ENCODE measurements around the gene IL37. TPM values are rescaled to one million over a fixed set of nuclear protein-coding genes. Genes with fewer than 3 reads are reported as not detected.
"Not testable (repeated sequence)": the region's sequence is repeated elsewhere in the genome, so short reads cannot be mapped to it uniquely, and the experiment has no call there.

The IL37 gene
- total and polyA plus RNA-seq, 7 donors: 1.3 TPM; not detected in 6

DNA sequence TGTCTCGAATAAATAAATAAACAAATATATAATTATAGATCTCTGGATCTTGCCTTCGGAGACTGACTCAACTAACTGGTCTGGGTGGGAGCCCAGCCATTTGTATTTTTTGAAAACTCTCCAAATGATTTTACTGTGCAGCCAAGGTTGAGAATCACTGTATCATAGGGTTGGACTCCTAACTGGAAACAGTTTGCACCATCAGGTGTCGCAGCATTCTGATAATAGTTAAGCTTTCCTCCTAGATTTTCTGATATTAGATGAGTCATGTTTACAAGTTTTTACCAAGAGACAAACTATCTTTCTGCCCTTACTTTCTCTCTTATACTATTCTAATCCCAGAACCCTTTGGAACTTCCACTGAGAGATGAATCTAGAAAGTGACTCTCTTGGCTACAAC is 16.8 kb downstream of the IL37 start:
- TF ChIP-seq, protein P1, sequence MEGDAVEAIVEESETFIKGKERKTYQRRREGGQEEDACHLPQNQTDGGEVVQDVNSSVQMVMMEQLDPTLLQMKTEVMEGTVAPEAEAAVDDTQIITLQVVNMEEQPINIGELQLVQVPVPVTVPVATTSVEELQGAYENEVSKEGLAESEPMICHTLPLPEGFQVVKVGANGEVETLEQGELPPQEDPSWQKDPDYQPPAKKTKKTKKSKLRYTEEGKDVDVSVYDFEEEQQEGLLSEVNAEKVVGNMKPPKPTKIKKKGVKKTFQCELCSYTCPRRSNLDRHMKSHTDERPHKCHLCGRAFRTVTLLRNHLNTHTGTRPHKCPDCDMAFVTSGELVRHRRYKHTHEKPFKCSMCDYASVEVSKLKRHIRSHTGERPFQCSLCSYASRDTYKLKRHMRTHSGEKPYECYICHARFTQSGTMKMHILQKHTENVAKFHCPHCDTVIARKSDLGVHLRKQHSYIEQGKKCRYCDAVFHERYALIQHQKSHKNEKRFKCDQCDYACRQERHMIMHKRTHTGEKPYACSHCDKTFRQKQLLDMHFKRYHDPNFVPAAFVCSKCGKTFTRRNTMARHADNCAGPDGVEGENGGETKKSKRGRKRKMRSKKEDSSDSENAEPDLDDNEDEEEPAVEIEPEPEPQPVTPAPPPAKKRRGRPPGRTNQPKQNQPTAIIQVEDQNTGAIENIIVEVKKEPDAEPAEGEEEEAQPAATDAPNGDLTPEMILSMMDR (IDR thresholded peaks at IDR 0.05): no peak
- TF ChIP-seq POLR2A (IDR thresholded peaks at IDR 0.05): no peak
- no peak for TF ChIP-seq EP300 (IDR thresholded peaks at IDR 0.05)
- no peak for TF ChIP-seq POLR2AphosphoS5 (IDR thresholded peaks at IDR 0.05)
- Histone ChIP-seq H3K27ac (no peak overlapping the region), H3K27me3 (no peaks in the 10 kb centered on the region), H3K36me3 (no peaks in the 10 kb centered on the region), H3K9me3 (no peaks in the 10 kb centered on the region), H3K4me1 (no peaks in the 10 kb centered on the region), H3K4me3 (no peak overlapping the region)
- WGBS, 2 donors: 87 to 92% methylated on average over 3 of the region's 3 CpGs
- intact Hi-C loops (cut with DNase I): no loop called here
- DNase-seq: no peak

DNA sequence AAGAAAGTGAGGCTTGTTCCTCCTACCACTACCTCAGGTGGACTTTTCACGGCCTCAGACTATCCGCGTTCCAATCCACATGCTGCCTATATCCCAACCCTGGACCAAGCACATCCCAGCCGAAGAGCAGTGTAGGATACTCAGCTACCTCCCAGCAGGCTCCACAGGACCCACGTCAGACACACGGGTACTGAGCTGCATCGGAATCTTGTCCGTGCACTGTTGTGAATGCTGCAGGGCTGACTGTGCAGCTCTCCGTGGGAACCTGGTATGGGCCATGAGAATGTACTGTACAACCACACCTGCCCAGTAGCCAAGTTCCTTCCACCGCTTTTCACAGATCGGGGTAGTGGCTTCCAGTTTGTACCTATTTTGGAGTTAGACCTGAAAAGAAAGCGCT is 22.3 kb downstream of the IL37 start:
- no peak overlapping the region for H3K27ac ChIP-seq
- TF ChIP-seq POLR2A (IDR thresholded peaks at IDR 0.05): no peak
- no peak for TF ChIP-seq POLR2AphosphoS5 (IDR thresholded peaks at IDR 0.05)
- WGBS, 2 donors: 96% methylated on average over 12 of the region's 12 CpGs
- no peak overlapping the region for H3K4me3 ChIP-seq
- H3K4me1 ChIP-seq: no peaks in the 10 kb centered on the region
- intact Hi-C loops (cut with DNase I): no loop called here
- H3K36me3 ChIP-seq: no peaks in the 10 kb centered on the region
- no peaks in the 10 kb centered on the region for H3K9me3 ChIP-seq
- no peaks in the 10 kb centered on the region for H3K27me3 ChIP-seq
- no peak for DNase-seq

DNA sequence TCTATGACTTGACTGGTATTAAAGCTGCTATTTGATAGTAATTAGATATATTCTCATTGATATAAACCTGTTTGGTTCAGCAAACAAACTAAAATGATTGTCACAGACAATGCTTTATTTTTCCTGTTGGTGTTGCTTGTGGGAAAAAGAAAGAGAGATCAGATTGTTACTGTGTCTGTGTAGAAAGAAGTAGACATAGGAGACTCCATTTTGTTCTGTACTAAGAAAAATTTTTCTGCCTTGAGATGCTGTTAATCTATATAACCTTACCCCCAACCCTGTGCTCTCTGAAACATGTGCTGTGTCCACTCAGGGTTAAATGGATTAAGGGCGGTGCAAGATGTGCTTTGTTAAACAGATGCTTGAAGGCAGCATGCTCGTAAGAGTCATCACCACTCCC is 23.2 kb downstream of the IL37 start:
- WGBS, 2 donors: 39 to 57% methylated on average over 2 of the region's 2 CpGs
- intact Hi-C loops (cut with DNase I); DNase-seq; H3K27me3 ChIP-seq; H3K27ac ChIP-seq; H3K4me3 ChIP-seq; H3K36me3 ChIP-seq; H3K9me3 ChIP-seq; H3K4me1 ChIP-seq: not testable (repeated sequence)

DNA sequence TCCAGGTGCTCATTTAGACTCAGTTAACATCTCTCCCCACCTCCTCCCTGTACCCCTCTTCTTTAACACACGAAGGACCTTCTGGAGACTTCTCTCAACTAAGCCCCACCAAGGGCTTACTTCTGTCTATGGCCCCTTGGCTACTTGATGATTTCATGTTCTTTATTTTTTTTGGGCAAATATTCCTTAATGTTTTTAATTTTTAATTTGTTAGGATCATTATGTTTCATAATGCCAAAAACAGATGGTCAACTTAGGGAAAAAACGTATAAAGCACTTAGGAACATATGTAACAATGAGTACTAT is 25.9 kb downstream of the IL37 start:
- TF ChIP-seq, protein P1 (IDR thresholded peaks at IDR 0.05): no peak
- TF ChIP-seq POLR2AphosphoS5 (IDR thresholded peaks at IDR 0.05) (no peak), EP300 (IDR thresholded peaks at IDR 0.05) (no peak), POLR2A (IDR thresholded peaks at IDR 0.05) (no peak)
- Histone ChIP-seq H3K27me3 (no peaks in the 10 kb centered on the region), H3K27ac (no peak overlapping the region), H3K4me1 (peaks cover 0 to 15% (median 9%) of the 10 kb centered on the region in 4 donors), H3K9me3 (no peaks in the 10 kb centered on the region), H3K36me3 (no peaks in the 10 kb centered on the region), H3K4me3 (no peak overlapping the region)
- WGBS, 2 donors: 84 to 91% methylated on average over 2 of the region's 2 CpGs
- no peak for DNase-seq
- intact Hi-C loops (cut with DNase I): no loop called here

DNA sequence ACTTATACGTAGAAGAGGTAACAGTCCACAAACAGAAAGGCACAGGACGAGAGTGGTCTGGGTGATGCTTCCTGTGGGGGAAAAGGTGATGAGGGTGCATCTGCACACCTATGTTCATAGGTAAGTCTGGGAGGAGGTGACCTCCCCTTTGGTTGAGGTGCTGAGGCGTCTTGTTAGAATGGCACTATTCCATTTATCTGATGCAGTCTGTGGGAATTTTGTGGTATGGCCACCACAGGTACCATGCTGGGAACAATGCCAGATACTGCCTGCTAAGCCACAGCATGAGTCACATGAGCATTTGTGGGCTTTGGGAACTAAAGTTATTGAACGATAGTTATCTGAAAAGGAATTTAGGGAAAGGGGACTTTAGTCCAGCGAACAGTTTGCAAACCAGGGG is 27.9 kb downstream of the IL37 start:
- no peak for TF ChIP-seq EP300 (IDR thresholded peaks at IDR 0.05)
- TF ChIP-seq POLR2A (IDR thresholded peaks at IDR 0.05): no peak
- TF ChIP-seq POLR2AphosphoS5 (IDR thresholded peaks at IDR 0.05): no peak
- TF ChIP-seq, protein P1 (IDR thresholded peaks at IDR 0.05): no peak
- H3K9me3 ChIP-seq: no peaks in the 10 kb centered on the region
- H3K4me3 ChIP-seq: no peak overlapping the region
- DNase-seq: no peak
- H3K4me1 ChIP-seq: peaks cover 0 to 20% (median 11%) of the 10 kb centered on the region in 4 donors
- no peaks in the 10 kb centered on the region for H3K27me3 ChIP-seq
- H3K36me3 ChIP-seq: no peaks in the 10 kb centered on the region
- WGBS, 2 donors: 73 to 89% methylated on average over 5 of the region's 5 CpGs
- intact Hi-C loops (cut with DNase I): no loop called here
- H3K27ac ChIP-seq: no peak overlapping the region

DNA sequence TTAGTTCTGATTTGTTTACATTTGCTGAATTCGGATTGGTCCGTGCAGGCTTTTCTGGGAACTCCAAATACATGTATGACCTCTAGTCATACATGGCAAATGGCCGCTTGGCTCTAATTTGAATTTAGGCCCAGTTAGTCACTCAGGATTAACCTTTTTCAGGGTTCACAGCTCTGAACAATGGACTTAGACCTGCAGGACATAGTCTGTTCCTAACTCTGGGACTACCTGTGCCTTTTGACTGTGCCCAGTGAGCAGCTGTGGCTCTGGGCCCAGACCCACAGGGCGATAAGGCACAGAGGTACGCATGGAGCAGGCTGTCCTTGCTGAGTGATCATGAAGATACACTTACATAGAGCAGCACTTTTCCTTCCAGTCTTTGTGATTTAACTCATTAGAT is 28.5 kb downstream of the IL37 start:
- Histone ChIP-seq H3K9me3 (no peaks in the 10 kb centered on the region), H3K27ac (no peak overlapping the region), H3K4me3 (no peak overlapping the region), H3K4me1 (peaks cover 0 to 20% (median 11%) of the 10 kb centered on the region in 4 donors), H3K27me3 (no peaks in the 10 kb centered on the region), H3K36me3 (no peaks in the 10 kb centered on the region)
- DNase-seq: no peak
- TF ChIP-seq POLR2A (IDR thresholded peaks at IDR 0.05) (no peak), POLR2AphosphoS5 (IDR thresholded peaks at IDR 0.05) (no peak), EP300 (IDR thresholded peaks at IDR 0.05) (no peak)
- TF ChIP-seq, protein P1 (IDR thresholded peaks at IDR 0.05): no peak
- WGBS, 2 donors: 89 to 90% methylated on average over 5 of the region's 5 CpGs
- intact Hi-C loops (cut with DNase I): no loop called here
